Sciatic nerve (tissue), 2 donors: ENCODE results near the gene GAP43. TPM values are rescaled to one million over a fixed set of nuclear protein-coding genes. Genes with fewer than 3 reads are reported as not detected.

Experiments
- ATAC-seq: fragments of 200-7000 bp; cut with Tn5 transposase; one replicate; pipeline ENCODE4 v1.9.1; 2020; ENCODE audit warnings: mild to moderate bottlenecking, moderate library complexity
- DNase-seq: peaks from one replicate; pipeline ENCODE4 v3.0.0-alpha.2; 2020; ENCODE audit warnings: low spot score
- intact Hi-C: fragments of 100-400 bp; cut with DNase I; formaldehyde crosslinking; loops from one replicate; pipeline ENCODE4 v1.14.2; 2022
- total RNA-seq: library from RNA; stranded (reverse); fragmentation: NEBNext Ultra II Directional; extraction: Animal tissue kit (Norgen Biotek cat#: 25700); gene quantifications from one replicate; pipeline ENCODE4 v1.2.1, GENCODE V29; 2021
- donor health status: DM: no; HTN: no; CAD: no.
- donor health status: DM: no; HTN: no; CAD: no.

Gene GAP43, protein sequence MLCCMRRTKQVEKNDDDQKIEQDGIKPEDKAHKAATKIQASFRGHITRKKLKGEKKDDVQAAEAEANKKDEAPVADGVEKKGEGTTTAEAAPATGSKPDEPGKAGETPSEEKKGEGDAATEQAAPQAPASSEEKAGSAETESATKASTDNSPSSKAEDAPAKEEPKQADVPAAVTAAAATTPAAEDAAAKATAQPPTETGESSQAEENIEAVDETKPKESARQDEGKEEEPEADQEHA
- 6.0 TPM for total RNA-seq

DNA sequence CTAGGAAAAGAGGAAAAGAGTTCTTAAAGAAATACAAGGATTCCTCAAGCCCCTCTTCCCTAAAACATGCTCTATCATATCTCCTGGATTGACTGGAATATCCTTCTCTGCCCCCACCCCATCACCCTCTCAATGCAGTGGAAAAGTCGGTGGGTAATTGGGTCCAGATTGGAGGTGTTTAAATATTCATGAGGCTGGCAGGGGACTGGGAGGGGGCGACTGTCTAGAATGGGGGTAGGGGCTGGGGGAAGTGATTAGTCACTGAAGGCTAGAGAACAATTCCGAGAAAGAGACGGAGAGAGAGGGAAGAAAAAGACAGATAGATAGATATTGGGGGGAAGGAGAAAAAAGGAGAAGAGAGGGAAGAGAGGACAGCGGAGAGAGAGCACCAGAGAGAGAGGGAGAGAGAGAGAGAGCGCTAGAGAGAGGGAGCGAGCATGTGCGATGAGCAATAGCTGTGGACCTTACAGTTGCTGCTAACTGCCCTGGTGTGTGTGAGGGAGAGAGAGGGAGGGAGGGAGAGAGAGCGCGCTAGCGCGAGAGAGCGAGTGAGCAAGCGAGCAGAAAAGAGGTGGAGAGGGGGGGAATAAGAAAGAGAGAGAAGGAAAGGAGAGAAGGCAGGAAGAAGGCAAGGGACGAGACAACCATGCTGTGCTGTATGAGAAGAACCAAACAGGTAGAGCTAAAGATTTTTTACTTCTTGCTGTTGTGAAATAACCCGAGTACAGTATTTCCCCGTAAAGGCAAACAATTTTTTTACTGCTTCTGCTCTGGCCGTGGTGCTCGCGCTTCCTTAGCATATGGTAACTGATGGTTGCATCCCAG, at the start of gene GAP43:
Gene GAP43 (plus strand): TSS at position 467 of the 825 bp plus-strand sequence. CDS start 180 bp downstream, at position 647.
- intact Hi-C loops, result no loop called here
- DNase-seq (peak; percentile 61), ATAC-seq (peak; percentile 90)

GRCh38 chr3:115576325-115576875, 46.9 kb upstream of the GAP43 start:
- DNase-seq (no peak), ATAC-seq (peak; percentile 59)
- intact Hi-C loops, result no loop called here

GRCh38 chr3:115577000-115577399, 46.3 kb upstream of the GAP43 start:
- ATAC-seq, result no peak
- no peak for DNase-seq
- intact Hi-C loops, result no loop called here

DNA sequence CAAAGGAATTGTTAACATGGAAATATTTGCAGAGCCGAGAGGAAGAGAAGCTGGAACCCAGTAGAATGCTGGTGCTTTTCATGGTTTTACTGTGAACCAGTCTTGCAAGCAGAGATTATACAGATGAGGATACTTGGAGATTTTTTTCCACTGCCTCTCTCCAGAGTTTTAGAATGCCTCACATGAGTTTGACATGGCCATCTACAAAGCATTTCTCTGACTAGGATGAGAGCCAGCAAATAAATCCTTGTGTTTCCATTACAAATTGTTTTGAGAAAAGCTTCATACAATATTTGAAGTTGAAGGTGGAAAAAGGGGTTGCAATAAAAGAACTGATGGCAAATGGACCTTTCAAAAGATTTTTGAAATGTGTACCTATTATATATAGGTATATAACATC, 45.0 kb upstream of the GAP43 start:
- intact Hi-C loops, result no loop called here

GRCh38 chr3:115580566-115580965, 42.7 kb upstream of the GAP43 start:
- DNase-seq, result no peak
- intact Hi-C loops, result no loop called here
- no peak for ATAC-seq

More for the DNA sequence above, 45.0 kb upstream of the GAP43 start:
- DNase-seq (no peak), ATAC-seq (no peak)

DNA sequence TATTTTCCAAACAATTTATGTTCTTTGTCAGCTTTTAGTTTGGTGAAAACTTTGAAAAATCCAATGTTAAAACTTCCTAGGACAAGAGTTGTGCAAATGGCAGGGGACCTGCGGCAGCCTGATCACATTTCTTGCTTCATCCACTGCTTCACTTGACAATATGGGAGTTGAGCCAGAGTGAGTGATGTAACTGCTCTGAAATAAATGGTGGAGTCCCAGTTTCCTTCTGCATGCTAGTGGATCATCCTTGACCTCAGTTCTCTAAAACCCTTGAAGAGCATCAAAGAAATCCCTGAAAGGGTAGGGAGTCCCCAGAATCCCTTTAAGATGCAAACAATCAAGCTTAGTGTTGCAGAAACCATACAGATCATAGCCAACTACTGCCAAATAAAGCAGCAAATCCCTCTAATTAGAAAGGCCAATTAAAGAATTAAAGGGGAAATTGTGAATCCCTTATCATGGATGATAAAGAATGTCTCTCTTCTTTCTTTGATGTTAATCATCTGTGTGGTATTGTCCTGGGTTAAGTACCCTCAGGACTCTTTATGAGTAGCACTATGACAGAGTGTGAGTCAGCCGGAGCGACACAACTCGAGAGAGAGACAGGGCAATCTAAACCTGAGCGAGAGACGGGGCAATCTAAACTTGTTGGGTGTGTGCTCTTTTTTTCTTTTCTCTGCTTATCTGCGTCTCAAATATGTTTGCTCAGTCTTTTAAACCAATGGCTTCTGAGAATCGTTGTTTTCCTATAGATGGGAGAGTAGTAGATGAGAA, 41.8 kb upstream of the GAP43 start:
- DNase-seq, result no peak
- peak; percentile 74 for ATAC-seq
- intact Hi-C loops, result no loop called here

GRCh38 chr3:115588201-115589115, 34.9 kb upstream of the GAP43 start:
- ATAC-seq, result no peak
- no peak for DNase-seq
- intact Hi-C loops, result no loop called here

GRCh38 chr3:115590873-115591272, 32.4 kb upstream of the GAP43 start:
- DNase-seq, result no peak
- no peak for ATAC-seq
- intact Hi-C loops, result no loop called here

DNA sequence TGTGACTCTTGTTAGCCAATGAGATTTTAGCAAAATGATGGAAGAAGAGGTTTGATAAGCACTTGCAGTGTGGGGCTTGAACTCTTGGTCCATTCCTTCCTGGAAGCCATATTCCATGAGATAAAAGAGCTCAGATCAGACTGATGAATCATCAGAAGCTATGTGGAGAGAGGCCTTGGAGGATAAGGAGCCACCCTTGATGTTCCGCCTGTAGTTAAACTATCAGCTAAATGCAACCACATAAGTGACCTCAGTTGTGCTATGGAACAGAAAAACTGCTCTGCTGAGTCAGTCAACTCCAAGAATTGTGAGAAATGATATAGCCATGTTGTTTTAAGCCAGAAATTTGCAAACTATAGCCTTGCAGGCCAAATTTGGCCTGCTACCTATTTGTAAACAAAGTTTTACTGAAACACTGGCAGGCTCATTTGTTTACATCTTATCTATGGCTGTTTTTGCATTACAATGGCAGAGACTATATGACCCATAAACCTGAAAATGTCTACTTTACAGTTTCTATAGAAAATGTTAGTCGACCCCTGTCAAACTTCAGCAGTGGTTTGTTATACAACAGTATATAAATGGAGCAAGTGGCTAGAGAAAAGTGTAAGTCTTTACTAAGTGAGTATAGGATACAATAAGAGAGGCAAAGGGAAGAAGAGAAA, 27.6 kb upstream of the GAP43 start:
- no peak for ATAC-seq
- DNase-seq, result no peak
- intact Hi-C loops, result no loop called here

DNA sequence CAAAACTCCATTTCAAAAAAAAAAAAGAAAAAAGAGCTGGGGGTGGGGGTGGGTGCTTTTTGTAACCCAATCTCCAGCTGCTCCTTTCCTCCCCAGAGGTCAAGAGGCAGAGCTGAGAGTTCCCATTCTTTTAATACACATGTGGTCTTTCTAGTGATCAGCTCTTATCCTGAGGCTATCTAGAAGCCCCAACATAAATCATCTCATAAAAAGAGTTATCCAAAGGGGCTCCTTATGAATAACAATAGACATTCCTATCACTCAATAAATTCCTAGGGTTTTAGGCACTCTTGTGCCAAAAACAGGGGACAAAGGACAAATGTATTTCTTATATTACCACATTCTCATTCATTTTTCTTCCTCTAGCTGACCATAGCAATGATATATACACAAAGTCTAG, 25.1 kb upstream of the GAP43 start:
- intact Hi-C loops, result no loop called here
- ATAC-seq, result no peak
- no peak for DNase-seq

DNA sequence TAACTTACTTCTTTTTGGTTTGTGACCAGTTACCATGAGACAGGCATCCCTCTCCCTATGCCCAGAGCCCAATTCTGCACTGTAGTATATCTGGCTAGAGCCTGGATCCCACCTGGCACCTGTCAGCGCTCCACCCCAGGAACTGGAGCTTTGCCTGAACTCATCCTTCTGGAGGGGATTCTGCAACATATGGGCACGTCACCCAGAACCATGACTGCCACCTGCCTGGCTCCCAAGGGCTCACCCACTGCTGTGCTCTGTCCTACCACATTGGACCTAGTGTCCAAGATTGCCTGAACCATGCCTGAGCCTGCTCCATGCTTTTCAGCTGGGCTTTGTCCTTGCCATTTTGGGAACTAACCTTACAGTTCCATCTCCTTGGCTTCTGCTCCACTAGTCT, 21.1 kb upstream of the GAP43 start:
- DNase-seq (no peak), ATAC-seq (no peak)
- intact Hi-C loops, result no loop called here

- no peak for DNase-seq
- no peak for ATAC-seq
- intact Hi-C loops, result no loop called here
These were observed 11.7 kb upstream of the GAP43 start for GRCh38 chr3:115611630-115612029.

DNA sequence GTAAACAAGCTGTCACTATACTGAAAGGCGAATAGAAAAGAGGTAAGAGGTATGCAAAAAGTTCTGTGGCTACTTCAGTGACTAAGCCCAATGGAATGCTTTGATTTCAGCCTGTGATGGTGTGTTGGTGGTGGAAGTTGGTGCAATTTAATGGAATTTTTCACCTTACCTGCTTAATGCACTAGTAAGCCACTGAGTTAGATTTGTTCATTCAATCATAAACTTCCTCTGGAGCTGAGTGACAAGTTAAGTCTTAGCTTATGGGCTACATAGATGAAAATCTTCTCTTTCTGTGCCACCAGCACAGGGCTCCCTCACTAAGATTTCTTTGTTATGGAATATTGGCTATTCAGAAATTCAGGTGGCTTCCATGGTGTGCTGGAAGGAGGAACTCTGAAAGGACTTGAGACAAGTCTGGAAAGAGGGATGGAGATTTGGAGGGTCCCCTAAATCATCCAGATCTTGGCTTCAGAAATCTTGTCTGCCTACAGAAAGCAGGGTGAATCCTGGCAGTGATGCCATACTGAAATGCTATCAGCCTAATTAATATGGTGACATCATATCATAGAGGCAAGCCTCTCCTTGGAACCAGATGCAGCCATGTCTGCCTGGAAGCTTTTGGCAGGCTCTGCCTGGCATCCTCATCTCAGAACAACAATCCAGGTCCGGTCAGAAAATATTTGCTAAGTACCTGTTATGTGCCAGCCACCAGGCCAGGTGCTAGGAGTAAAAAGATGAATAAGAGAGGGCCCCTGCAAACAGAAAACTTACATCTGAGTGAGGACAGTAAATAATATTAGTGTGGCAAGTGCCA, 8.1 kb upstream of the GAP43 start:
- DNase-seq, result no peak
- ATAC-seq, result no peak
- intact Hi-C loops, result no loop called here

GRCh38 chr3:115616461-115616860, 6.8 kb upstream of the GAP43 start:
- intact Hi-C loops, result no loop called here
- DNase-seq, result no peak

GRCh38 chr3:115617591-115617990, 5.7 kb upstream of the GAP43 start:
- no peak for DNase-seq
- intact Hi-C loops, result no loop called here
- no peak for ATAC-seq

More at GRCh38 chr3:115616461-115616860, 6.8 kb upstream of the GAP43 start:
- no peak for ATAC-seq

DNA sequence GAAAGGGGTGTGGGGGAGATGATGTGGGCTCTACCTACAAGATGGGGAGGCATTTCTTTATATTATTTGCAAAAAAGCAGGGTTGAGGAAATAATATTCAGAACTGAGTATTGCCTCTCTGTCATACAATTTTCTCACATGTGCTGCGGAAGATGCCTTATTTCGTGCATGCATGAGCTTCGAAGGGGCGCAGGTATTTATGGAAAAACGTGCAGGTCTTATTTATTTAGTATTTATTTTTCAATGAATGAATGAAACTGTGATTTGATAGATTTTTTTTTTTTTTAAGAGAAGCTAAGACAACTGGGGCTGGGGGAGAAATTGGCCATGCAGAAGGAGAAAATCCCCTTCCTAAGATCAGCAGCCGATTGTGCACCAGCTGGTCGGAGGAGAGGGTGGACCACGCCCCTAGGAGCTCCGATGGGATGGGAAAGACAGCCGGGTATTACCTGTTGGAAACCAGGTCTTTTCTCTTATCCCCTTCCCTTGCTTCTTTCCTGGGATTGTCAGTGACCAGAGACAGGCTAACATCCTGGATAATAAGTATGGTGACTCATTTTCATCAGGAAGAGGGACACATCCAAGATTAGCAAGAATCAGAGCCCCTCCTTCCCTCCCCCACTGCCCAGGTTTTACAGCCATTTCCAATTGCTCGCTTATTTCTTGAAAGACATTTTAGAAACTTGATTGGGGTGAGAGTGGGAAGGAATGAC, 875 bp downstream of the GAP43 start:
- ATAC-seq (no peak), DNase-seq (no peak)
- intact Hi-C loops, result no loop called here

DNA sequence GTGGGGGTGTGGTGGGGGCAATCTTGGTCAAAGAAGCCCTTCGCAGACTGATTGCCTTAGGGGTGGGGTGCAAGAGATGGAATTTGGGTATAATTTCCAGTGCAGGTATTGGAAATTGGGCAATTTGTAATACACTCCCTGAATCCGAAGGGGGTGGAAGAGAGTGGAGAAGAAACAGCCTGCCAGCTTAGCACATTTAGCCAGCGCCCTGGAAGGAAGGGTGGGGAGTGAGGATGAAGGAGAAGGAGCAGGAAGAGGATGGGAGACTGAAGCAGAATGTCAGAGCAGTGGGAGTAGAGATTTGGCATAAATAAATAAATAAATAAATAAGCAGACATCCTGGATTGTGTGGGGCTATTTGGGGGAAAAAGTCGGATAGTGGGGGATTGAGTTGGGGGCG, 1.6 kb downstream of the GAP43 start:
- intact Hi-C loops, result no loop called here
- no peak for DNase-seq

More for the DNA sequence above, 1.6 kb downstream of the GAP43 start:
- ATAC-seq, result no peak
